Endothelial cell of umbilical vein (primary cell): ENCODE data around the gene FBXO5.

Experiments used
- EZH2 ChIP-seq: IDR thresholded peaks from 2 replicates; pipeline ENCODE4 v1.6.1; 2012; ENCODE audit warnings: borderline replicate concordance, low read depth, mild to moderate bottlenecking, moderate library complexity, low read length, inconsistent platforms; ENCODE audit not compliant: severe bottlenecking
- JUN ChIP-seq: IDR thresholded peaks from 2 replicates; pipeline ENCODE4 v1.6.1; 2011; ENCODE audit warnings: borderline replicate concordance, low read depth; ENCODE audit not compliant: insufficient read length, insufficient read depth
- MAX ChIP-seq: IDR thresholded peaks from 2 replicates; pipeline ENCODE4 v1.6.1; 2011; ENCODE audit not compliant: insufficient read depth, insufficient read length
- MYC ChIP-seq: IDR thresholded peaks from one replicate; pipeline ENCODE4 v1.6.1; 2011; ENCODE audit warnings: mild to moderate bottlenecking, low read depth, low read length
- POLR2A ChIP-seq: IDR thresholded peaks from 2 replicates; pipeline ENCODE4 v1.6.1; 2012; ENCODE audit warnings: low read depth, mild to moderate bottlenecking, control low read depth, low read length
- POLR2AphosphoS5 ChIP-seq: IDR thresholded peaks from 2 replicates; pipeline ENCODE4 v1.6.1; 2012; ENCODE audit warnings: low read depth, mild to moderate bottlenecking, control low read depth, low read length, moderate library complexity; ENCODE audit not compliant: insufficient read depth
- TF ChIP-seq, protein P1 (sequence below), 2 donors: IDR thresholded peaks; 1 replicate in 1 of 2; 2 replicates in 1 of 2; pipeline ENCODE4 v1.5.1; 2011; ENCODE audit warnings: low read length in 2 of 2, mild to moderate bottlenecking in 2 of 2, moderate library complexity in 2 of 2, control low read depth in 1 of 2, inconsistent platforms in 1 of 2, low read depth in 1 of 2; ENCODE audit not compliant: insufficient read depth in 1 of 2; ENCODE audit errors: extremely low read depth in 1 of 2

DNA sequence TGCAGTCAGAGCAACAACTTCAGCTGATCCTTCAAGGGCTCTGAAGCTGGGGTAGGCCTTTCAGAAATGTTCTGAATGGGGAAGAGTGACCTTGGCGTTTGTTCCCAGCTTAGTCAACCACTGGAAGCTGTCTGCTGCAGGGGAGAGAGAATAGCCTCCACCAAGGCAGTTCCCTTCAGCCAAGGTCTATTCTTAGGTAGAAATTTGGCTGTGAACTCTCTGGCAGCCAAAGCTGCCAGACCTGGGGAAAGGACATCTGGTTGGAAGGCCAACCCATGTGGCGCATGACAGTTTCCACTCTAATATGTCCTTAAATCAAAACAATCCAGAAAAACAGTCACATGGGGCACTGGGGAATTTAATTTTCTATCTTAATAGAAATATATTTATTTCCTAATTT lies 60.1 kb downstream of the FBXO5 start:
- TF ChIP-seq, protein P1, sequence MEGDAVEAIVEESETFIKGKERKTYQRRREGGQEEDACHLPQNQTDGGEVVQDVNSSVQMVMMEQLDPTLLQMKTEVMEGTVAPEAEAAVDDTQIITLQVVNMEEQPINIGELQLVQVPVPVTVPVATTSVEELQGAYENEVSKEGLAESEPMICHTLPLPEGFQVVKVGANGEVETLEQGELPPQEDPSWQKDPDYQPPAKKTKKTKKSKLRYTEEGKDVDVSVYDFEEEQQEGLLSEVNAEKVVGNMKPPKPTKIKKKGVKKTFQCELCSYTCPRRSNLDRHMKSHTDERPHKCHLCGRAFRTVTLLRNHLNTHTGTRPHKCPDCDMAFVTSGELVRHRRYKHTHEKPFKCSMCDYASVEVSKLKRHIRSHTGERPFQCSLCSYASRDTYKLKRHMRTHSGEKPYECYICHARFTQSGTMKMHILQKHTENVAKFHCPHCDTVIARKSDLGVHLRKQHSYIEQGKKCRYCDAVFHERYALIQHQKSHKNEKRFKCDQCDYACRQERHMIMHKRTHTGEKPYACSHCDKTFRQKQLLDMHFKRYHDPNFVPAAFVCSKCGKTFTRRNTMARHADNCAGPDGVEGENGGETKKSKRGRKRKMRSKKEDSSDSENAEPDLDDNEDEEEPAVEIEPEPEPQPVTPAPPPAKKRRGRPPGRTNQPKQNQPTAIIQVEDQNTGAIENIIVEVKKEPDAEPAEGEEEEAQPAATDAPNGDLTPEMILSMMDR (IDR thresholded peaks at IDR 0.05; ENCODE audit: extremely low read depth in 1 of 2, insufficient read depth in 1 of 2, low read depth in 1 of 2, low read length in 2 of 2), result no peak
- TF ChIP-seq MYC, result no peak
- TF ChIP-seq MAX, result no peak
- TF ChIP-seq EZH2, result no peak
- TF ChIP-seq POLR2AphosphoS5, result no peak
- TF ChIP-seq POLR2A, result no peak
- no peak for TF ChIP-seq JUN
